GM19463 (cell line): ENCODE data around the gene GPR55.

Experiments
- ATAC-seq: cut with Tn5 transposase; IDR thresholded peaks from one replicate; pipeline ENCODE4 v1.9.1; 2021; ENCODE audit warnings: mild to moderate bottlenecking, moderate library complexity; ENCODE audit not compliant: unreplicated experiment

GPR55 gene

DNA sequence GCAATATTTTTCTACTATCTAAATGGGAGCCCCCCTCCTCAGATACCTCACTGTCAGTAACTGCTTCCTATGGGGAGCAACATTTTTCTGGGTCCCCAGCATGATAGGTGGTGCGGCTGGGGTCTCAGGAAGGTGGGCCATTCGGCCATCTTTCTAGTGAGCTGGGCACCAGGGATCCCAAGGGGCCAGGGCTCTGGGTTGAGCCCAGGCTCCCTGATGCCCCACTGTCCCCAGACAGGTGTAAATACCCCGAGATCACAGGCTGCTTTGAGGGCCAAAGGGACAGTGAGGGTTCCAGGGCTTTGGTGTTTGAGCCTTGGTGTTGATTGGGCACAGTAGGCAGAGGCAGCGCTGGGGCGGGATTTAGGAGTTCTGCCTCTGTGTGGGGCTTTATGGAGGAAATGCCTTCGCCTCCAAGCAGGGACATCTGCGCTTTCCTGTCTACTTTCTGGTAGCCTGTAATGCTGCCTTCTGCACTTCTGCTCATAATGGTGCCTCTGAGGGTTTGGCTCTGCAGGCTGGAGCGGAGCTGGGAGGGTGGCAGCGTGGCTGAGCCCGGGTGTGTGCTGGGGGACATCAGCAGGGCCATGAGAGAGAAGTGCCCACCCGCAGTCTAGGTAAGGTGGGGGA, 55.0 kb downstream of the GPR55 start:
- ATAC-seq, result no peak

DNA sequence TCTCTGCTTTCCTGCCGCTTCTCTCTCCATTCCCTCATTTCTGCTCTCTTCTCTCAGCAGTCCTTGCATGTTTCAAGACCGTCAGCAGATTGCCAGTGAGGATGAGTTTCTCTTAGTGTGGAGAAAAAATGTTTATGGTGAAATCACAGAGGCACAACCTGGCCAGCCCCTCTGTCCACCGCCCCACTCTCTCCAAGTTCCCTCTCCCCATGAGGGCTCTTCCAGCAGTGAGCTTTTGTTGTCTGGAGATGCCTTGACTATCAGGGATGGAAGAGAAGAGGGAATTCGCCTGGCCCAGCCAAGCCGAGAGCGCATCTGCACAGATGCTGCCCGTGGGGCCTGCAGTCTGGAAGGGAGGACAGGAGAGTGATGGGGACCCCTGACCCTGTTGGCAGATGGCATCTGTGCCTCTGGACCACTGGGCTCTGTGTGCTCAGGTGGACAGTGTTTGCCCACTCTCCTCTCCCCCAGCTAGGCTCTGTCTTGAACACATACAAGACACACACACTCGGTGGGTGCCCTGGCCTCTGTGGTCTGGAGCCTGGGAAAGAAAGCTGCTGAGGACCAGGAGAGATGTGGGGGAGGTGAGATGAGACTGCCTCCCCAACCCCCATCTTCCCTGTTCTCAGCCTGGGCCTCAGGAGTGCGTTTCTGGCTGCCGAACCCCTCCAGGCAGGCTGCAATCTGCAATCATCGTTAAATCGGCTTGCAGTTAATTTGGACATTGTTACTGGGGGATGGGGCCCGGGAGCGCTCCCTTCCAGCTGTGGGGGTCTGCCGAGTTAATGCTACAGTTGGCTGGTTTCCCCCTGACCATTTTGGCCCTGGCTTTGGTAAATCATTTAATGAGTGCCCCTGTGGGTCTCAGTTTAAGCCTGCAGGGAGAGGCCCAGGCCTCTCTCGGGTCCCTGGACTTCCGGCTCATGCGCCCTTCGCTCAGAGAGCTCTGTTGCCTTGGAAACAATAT, 55.8 kb downstream of the GPR55 start:
- ATAC-seq, result no peak

DNA sequence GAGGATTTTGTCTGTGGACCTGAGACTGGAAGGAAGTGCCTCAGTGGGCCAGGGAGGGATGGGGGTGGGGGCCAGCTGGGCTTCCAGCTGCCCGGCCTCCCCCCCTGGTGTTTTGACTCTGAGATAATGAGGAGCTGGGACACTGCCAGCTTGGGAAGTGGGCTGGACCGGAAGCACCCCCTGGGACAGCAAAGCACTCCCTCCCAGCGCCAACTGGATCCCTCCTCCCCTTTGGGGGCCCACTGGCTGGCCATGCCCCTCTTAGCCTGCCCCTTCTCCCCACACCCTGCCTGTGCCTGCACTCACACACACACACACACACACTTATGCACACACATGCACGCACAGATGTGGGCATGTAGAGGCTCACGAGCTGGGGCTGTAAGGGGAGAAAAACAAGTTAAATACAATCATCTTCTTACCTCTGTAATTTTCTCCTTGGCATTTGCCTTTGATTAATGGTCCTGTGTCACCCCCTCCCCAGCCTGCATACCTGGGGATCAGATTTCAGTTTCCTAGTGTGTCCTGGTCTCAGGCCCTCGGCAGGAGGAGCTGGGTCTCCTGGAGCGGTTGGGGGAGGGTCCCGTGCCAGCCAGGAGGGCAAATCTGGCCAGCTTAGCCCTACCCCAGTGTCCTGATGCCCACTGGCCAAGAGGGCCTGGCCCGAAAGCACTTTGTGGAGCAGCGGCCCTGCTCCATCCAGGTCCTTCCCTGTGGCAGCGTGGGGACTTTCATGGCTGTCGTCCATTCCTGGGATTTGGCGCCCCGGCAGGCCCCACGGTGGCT, 56.7 kb downstream of the GPR55 start:
- ATAC-seq, result no peak

DNA sequence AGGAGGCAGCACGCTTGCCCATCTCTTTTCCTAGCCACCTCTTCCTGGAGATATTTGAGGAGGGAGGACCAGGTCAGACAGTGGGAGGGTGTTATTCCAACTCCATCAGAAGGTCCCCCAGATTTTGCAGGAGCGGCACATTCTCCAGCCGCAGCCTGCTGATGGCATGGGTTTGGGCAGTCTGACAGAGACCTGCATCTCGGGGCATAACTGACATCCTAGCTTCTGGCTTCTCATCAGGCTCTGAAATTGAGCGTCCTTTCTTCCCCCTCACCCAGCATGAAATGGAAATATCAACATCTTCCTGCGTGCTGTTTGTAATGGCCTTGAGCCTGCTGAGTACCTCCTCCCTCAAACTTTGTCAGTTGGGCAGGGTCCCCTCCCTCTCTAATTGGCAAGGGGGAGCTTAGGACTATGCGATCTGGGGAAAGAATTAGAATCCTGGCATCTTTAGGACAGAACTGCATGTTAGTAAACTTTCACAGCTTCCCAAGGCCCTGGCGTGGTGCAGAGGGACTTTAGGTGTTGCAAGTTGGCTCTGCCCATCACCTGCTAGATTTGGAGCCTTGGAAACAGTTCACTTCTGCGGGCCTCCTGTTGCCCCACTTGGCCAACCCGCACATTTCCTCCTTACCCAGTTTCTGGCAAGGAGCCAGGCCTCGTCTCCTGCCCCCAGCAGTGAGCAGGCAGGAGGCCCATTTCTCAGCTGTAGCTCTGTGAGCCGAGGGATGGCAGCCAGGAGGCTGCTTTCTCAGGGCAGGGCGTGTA, 58.1 kb downstream of the GPR55 start:
- no peak for ATAC-seq

DNA sequence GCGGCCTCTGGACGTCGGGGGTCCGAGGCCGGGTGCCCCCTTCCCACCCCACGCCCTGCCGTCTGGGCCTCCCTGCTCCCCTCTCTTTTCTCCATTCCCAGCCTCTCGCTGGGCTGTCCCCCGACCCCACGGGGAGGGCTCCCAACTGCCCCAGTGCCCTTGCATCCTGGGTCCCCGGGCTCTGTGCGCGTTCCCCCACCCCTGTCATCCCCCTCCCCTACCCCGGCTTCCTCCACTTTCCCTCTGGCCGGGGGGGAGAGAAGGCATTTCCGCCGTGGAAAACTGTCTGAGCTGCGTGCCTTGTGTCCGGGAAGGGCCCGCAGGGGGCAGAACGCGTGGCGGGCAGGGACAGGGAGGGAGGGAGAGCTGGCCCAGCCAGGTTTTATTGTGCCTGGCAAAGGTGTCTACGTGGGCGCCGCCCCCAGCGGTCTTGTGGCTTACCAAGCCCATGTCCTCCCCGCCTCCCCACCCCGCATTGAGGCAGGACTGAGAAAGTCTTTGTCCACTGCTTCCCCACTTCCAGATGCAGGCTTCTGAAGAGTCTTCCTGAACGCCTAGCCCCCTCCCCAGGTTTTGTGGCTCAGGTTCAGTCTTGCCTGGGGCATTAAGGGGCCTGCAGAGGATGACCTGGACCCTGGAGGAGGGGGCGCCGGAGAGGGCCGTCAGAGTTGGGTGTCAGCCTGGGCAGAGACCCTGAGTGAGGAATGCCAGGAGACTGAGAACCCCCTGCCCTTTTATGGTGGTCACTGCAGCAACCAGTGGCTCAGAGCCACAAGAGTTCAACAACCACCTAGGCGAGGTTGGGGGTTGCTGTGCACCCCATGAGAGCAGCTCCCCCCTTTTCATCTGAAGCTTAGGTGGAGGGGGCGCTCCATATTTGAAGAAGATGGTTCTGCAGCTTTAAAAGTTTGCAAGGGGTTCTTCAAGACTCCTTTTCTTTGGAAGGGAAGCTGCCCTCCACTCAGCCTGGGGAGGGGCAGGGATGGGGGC, 59.0 kb downstream of the GPR55 start:
- no peak for ATAC-seq

DNA sequence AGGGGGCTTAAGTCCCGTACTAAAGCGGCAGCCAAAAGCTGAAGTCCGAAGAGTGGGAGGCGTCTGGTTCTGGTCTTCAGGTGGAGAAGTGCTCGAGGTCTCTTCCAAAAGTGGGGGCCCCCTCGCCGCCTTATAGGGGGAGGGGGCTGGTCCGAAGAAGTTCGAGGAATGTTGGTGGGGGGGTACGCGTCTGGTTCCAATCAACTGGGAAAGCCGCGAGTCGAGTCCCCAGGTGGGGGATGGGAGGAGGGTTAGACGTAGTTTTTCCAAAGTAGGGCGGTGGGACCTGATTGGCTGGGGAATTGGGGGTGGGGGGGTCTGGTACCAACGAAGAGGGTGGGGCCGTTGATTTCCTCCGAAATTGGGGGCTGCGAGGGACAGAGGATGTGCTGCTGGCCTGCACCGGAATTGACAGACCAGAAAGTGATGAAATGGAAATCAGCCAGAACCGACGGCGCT, 59.7 kb downstream of the GPR55 start:
- ATAC-seq, result no peak

DNA sequence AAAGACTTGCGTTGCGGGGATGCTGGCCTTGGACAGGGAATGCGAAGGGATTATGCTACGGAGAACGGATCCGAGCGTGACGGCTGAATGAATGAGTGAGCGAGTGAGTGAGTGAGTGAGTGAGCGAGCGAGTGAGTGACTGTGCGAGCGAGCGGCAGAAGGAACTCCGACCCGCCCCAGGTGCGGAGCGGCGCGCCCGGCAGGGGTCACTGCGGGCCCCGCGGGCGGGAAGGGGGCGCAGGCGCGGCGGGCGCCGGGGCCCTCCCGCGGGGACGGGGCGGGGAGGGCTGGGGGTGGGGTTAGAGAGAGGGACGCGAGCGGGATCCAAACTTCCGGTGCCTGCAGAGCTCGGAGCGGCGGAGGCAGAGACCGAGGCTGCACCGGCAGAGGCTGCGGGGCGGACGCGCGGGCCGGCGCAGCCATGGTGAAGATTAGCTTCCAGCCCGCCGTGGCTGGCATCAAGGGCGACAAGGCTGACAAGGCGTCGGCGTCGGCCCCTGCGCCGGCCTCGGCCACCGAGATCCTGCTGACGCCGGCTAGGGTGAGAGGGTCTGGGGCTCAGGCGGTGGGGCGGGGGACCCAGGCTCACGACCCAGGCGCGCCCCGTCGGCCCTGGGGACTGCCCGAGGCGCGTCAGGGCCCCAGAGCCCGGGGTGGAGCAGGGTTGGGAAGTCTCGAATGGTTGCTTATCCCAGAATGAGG, 60.3 kb downstream of the GPR55 start, which contains the start of gene ITM2C:
ITM2C (plus strand) TSS at position 338 of the 702 bp plus-strand sequence; CDS start at position 422, 84 bp downstream.
- ATAC-seq, result peak; percentile 70

DNA sequence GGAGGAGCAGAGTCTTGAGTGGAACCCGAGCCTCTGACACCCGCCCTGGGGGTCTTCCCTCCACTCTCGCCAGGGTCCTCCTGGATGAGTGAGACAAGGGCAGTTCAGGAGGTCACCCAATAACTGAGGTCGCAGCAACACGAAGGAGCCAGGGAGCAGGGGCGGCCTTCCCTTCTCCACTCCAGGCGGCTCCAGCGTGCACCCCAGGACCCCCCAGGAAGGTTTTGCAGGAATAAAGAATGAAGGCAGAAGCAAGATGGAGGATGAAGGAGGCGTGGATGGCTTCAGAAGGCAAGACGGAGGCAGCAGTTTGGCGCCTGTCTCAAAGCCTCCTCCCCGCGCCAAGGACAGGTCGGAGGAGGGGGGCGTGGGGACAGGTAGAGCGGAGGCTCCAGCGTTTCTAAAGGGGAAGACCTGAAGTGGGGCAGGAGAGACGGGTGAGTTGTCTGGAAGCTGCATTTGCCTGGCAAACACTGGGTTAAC, 60.9 kb downstream of the GPR55 start:
- no peak for ATAC-seq

DNA sequence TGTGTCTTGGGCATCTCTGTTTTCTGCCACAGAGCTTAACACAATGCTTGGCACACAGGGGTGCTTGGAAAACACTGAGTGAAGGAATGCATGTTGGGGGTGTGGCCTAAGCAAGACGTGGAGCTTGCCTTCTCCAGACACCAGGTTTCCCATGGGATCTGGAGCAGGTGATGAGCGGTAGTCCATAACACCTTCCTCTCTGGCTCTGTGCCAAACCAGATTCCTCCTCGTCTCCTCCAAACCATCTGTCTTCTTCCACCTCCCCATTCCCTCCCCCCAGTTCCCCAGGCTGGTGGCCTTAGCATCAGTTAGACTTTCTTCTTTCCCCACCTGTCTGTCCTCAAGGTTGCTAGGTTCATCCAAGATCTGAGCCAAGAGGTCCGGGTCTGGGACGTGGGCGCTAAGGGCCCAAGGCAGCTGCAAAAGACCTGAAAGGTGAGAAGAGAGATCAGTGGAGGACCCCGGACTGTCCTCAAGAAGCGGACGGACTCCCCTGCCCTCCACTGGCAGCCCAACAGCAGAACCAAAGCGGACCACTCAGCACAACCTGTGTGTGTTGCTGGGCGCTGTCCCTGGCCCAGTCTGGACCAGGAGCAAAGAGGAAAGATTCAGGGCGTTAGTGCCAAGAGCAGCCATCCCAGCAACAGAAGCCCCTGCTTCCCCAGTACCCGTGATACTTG, 61.5 kb downstream of the GPR55 start:
- no peak for ATAC-seq

DNA sequence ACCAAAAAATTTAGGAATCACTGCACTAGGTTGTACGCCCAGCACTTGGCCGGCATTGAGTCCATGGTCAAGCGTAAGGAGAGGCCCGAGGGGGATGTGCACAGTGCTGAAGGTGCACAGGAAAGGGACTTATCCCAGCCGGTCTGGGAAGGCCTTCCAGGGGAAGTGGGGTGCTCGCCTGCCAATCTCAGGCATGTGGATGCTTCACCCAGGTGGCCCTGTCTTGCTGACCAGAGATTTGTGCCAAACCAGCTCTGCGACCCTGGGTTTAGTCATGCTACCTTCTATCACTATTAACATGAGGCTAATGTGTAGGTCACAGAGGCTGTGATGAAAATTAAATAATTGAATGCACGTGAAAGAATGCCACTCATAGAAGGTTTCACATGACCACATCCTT, 62.0 kb downstream of the GPR55 start:
- no peak for ATAC-seq

DNA sequence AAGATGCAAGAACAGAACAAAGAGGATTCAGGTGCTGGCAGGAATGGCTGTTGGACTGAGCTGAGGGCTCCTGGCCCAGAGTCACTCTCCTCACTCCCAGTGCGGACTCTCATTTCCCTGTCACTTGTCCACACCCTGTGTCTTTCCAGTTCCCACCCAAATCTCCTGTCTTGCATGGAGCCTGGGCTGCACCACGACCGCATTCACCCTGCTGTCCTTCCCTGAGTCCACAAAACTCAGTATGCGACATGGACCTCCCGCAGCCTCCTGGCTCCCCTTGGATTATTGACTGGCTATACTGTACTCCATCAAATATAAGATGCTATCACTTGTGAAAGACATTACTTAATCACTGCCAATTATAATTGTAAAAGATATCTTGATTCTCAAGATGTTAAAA, 62.8 kb downstream of the GPR55 start:
- ATAC-seq, result no peak

DNA sequence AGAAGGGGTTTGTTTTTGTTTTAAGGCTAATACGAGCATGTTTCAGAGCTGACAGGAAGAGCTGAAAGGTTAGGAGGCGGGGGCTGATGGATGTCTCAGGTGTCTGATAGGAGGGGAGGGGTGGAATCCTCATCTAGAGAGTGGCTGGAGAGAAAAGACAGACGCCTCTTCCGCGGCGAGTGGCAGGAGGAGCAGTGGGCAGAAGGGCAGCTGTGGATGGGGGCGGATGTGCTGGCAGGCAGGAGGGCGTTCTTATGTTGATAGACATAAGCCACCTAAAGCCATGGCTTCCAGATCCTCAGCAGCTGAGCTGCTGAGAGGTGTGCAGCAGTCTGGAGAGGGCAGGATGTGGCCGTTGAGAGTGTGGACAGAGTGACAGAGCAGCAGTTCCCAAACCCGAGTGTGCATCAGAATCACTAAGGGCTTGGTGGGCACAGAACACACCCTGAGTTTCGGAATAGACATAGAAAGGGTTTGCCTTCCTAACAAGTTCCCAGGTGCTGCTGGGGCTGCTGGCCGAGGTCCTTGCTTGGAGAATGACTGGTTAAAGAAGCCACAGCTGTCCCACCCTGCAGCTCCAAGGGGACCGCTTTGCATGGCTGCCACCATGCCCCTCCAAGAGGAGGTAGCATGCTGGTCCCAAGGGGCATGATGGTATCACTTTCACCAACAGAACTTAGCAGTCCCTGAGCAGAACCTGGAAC, 63.3 kb downstream of the GPR55 start:
- ATAC-seq, result no peak
